ENCODE measurements around the gene MAP1LC3B. TPM values are rescaled to one million over a fixed set of nuclear protein-coding genes. Genes with fewer than 3 reads are reported as not detected.

MAP1LC3B gene
- total and polyA plus RNA-seq, 2 donors (not counting 1 experiment from before 2014, with no cell fraction given), result 72.7 to 75.8 TPM

DNA sequence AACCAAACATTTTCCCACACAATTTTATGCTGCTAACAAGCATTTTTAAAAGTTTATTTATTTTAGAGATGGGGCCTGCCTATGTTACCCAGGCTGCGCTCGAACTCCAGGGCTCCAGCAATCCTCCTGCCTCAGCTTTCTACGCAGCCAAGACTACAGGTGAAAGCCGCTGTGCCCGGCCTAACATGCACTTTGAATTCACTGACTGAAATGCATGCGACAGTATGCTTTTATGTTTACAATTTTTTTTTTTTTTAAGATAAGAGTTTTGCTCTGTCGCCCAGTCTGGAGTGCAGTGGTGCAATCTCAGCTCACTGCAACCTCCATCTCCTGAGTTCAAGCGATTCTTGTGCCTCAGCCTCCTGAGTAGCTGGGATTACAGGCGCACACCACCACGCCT lies 47.8 kb downstream of the MAP1LC3B start:
- 96% methylated on average over 4 of the region's 10 CpGs for WGBS (ENCODE audit: insufficient coverage)
- ChIA-PET CTCF (no interaction called here), POLR2A (interaction anchor here (0.6 kb wide), 1 partner anchor 282 kb away, joined by 6 read pairs; no protein-coding TSS in a partner anchor)

More for the DNA sequence above, 47.8 kb downstream of the MAP1LC3B start:
- Mint-ChIP-seq H3K4me1 (no peaks in the 10 kb centered on the region), H3K27ac (no peak overlapping the region), H3K9me3 (ENCODE audit: insufficient read depth) (no peaks in the 10 kb centered on the region), H3K27me3 (peaks cover 2% of the 10 kb centered on the region), H3K4me3 (no peak overlapping the region)
- Histone ChIP-seq H3K9me3 (ENCODE audit: control extremely low read depth in 1 of 3, control insufficient read depth in 2 of 3, insufficient read depth in 1 of 3, low read length in 2 of 3) (peaks cover 0 to 5% (median 0%) of the 10 kb centered on the region in 3 donors), H3K79me2 (ENCODE audit: control insufficient read depth, insufficient read depth, low read length) (no peaks in the 10 kb centered on the region), H3K27me3 (replicated peaks in 1 of 4; ENCODE audit: control extremely low read depth in 1 of 4, control insufficient read depth in 3 of 4, insufficient read depth in 4 of 4, low read length in 3 of 4) (no peaks in the 10 kb centered on the region), H3K4me2 (replicated peaks; ENCODE audit: low read depth, low read length, poor library complexity, severe bottlenecking) (no peak overlapping the region), H3K9ac (ENCODE audit: low read length) (no peak overlapping the region), H4K20me1 (ENCODE audit: control insufficient read depth, insufficient read depth, low read length, poor library complexity, severe bottlenecking) (no peaks in the 10 kb centered on the region), H3K27ac (ENCODE audit: low read length in 2 of 2) (no peak overlapping the region), H3K4me1 (ENCODE audit: control insufficient read depth in 2 of 2, insufficient read depth in 2 of 2, low read length in 2 of 2) (peaks cover 3% of the 10 kb centered on the region in 2 donors), H3K36me3 (replicated peaks in 1 of 2; ENCODE audit: control extremely low read depth in 1 of 2, control insufficient read depth in 1 of 2, extremely low read depth in 1 of 2, insufficient read depth in 2 of 2, low read length in 1 of 2) (no peaks in the 10 kb centered on the region), H3K4me3 (ENCODE audit: control extremely low read depth in 1 of 5, extremely low read depth in 1 of 5, insufficient read depth in 1 of 5, low read depth in 2 of 5, low read length in 4 of 5) (no peak overlapping the region), H2AFZ (ENCODE audit: insufficient read depth, low read depth, low read length, poor library complexity, severe bottlenecking) (no peak overlapping the region)
- intact Hi-C loops (cut with micrococcal nuclease), result no loop called here
- no peak for DNase-seq
- no peak for TF ChIP-seq EZH2 (IDR thresholded peaks at IDR 0.05; ENCODE audit: borderline replicate concordance, insufficient read depth, low read depth, low read length, poor library complexity, severe bottlenecking)
- no peak for TF ChIP-seq CTCF (IDR thresholded peaks at IDR 0.05)
- no peak for ATAC-seq (ENCODE audit: low read depth)

Data from B cell (primary cell).